Activated effector memory CD4-positive, alpha-beta T cell treated with Interleukin-2 at 50 U/mL for 16 hours (primary cell): ENCODE results near the gene SCCPDH.
"Not testable (repeated sequence)": the region's sequence is repeated elsewhere in the genome, so short reads cannot be mapped to it uniquely, and the experiment has no call there.

Experiments
- DNase-seq: peaks from one replicate; pipeline ENCODE4 v3.0.0-alpha.2; 2020

SCCPDH gene

GRCh38 chr1:246801241-246802020 lies 77.2 kb downstream of the SCCPDH start:
- no peak for DNase-seq

- DNase-seq: no peak
Observed at GRCh38 chr1:246803373-246803772, 79.2 kb downstream of the SCCPDH start.

GRCh38 chr1:246803883-246804282 lies 79.7 kb downstream of the SCCPDH start:
- DNase-seq: no peak

DNA sequence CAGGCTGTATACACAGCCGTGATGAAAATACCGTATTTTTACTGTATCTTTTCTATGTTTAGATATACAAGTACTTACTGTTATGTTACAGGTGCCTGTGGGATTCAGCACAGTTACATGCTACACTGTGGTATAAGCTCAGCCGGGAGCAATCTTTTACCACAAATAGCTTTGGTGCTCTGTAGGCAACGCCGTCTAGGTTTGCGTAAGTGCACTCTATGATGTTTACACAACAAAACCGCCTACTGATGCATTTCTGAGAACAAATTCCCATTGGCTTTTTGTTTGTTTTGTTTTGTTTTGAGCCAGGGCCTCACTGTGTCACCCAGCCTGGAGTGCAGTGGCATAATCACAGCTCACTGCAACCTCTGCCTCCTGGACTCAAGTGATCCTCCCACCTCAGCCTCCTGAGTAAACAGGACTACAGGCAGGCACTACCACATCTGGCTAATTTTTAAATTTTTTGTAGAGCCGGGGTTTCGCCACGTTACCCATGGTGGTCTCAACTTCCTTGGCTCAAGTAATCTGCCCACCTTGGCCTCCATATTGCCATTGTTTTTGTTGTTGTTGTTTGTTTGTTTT lies 81.0 kb downstream of the SCCPDH start:
- no peak for DNase-seq

- DNase-seq: no peak
Observed at GRCh38 chr1:246809473-246809872, 85.3 kb downstream of the SCCPDH start.

DNA sequence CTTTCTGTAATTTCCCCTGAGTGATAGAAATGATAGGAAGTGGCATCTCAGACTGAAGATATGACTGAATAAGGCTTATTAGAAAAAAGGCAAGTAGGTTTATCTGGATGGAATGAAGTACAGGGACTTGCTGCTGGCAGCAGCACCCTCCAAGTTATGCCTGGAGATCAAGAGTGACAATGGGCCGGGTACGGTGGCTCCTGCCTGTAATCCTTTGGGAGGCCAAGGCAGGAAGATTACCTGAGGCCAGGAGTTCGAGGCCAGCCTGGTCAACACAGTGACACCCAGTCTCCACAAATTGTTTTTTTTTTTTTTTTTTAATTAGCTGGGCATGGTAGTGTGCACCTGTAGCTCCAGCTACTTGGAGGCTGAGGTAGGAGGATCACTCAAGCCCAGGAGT lies 87.8 kb downstream of the SCCPDH start:
- DNase-seq: no peak

DNA sequence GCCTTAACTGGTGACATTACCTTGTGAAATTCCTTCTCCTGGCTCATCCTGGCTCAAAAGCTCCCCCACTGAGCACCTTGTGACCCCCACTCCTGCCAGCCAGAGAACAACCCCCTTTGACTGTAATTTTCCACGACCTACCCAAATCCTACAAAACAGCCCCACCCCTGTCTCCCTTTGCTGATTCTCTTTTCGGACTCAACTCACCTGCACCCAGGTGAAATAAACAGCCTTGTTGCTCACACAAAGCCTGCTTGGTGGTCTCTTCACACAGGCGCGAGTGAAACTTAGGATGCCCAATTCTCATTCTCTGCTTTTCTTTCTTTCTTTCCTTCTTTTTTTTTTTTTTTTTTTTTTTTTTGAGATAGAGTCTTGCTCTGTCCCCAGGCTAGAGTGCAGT lies 89.1 kb downstream of the SCCPDH start:
- DNase-seq: not testable (repeated sequence)

- DNase-seq: no peak
Observed at GRCh38 chr1:246814890-246815289, 90.7 kb downstream of the SCCPDH start.

DNA sequence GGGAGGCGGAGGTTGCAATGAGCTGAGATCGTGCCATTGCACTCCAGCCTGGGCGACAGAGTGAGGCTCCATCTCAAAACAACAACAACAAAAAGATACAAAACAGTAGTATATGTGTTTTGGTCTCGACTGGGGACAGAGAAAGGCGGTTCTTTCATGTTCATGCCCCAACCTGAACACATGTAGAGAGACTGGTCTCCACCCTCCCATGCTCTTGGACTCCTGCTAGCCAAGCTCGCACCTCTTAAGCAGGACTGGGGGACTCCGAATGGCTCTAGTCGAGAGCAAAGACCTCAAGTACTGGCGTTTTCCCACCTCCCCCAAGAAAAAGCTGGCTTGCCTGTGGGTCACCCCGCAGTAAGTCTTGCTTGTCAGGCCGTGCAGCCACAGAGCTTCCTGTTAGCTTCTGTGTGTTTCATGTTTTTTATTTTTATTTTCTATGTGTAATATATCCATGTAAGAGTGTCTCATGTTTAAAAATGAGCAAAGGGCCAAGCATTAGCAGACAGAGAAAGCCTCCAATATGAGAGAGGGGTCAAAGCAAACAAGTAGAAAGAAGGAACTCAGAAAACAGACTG lies 91.6 kb downstream of the SCCPDH start:
- DNase-seq: no peak
